NCI-H524 treated with DMSO at 0.1 percent for 48 hours (cell line): ENCODE measurements around the gene NRSN2.
"Not testable (repeated sequence)": the region's sequence is repeated elsewhere in the genome, so short reads cannot be mapped to it uniquely, and the experiment has no call there.

ENCODE experiments used
- DNase-seq: peaks from one replicate; lab custom pipeline; 2025; lab: John Stamatoyannopoulos, UW

The NRSN2 gene

GRCh38 chr20:325045-325888 lies 21.6 kb upstream of the NRSN2 start, which contains the start of gene SOX12:
Gene SOX12 (plus strand): TSS chr20:325552. CDS start chr20:325925, 373 bp downstream.
- DNase-seq = peak; percentile 81

GRCh38 chr20:325889-326644 lies 20.8 kb upstream of the NRSN2 start:
- peak; percentile 30 for DNase-seq

GRCh38 chr20:326645-327185 lies 20.2 kb upstream of the NRSN2 start:
- no peak for DNase-seq

GRCh38 chr20:327186-328026 lies 19.5 kb upstream of the NRSN2 start:
- peak; percentile 38 for DNase-seq

DNA sequence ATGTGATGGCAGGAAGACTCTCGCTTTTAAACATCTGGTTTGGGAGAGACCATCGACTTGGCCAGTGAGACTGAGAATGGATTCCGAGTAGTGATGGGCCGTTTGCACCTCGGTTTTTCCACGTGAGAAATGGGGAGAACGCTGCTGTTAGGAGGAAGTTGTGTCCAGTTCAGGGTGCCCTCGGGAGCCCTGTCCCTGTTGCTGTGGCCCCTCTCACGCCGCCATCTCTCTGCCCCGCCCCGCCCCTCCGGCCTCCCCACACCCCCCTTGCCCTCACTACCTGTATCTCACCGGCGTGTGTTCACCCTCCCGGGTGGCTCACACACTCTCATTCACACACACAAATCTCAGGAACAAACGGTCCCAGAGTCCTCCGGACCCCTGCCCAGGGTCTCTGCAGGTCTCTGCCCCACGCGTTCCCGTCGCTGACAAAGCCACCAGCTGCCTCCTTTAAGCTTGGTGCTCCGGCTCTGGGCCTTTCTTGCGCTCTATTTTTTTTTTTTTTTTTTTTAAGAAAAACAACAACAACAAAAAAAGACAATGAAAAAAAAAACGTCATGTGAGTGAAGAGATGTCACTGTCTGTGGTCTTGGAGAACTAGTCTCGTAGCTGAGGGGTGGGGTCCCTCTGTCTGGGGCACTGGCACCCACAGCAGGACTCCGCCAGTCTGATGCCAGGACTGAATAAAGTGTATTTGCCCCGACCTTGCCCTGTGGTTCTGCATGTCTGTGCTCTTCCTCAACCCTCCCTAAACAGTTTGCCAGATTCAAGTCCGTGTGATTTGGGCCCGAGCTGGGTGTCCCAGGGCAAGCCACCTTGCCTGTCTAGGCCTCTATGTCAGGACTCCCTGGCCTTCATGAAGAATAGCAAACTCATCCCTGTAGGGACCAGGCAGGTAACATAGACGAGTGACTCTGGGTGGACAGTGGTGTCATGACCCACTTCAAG lies 18.6 kb upstream of the NRSN2 start:
- DNase-seq = no peak

- DNase-seq = no peak
These were observed 17.8 kb upstream of the NRSN2 start for GRCh38 chr20:328975-329695.

- no peak for DNase-seq
These were observed 17.1 kb upstream of the NRSN2 start for GRCh38 chr20:329851-330232.

DNA sequence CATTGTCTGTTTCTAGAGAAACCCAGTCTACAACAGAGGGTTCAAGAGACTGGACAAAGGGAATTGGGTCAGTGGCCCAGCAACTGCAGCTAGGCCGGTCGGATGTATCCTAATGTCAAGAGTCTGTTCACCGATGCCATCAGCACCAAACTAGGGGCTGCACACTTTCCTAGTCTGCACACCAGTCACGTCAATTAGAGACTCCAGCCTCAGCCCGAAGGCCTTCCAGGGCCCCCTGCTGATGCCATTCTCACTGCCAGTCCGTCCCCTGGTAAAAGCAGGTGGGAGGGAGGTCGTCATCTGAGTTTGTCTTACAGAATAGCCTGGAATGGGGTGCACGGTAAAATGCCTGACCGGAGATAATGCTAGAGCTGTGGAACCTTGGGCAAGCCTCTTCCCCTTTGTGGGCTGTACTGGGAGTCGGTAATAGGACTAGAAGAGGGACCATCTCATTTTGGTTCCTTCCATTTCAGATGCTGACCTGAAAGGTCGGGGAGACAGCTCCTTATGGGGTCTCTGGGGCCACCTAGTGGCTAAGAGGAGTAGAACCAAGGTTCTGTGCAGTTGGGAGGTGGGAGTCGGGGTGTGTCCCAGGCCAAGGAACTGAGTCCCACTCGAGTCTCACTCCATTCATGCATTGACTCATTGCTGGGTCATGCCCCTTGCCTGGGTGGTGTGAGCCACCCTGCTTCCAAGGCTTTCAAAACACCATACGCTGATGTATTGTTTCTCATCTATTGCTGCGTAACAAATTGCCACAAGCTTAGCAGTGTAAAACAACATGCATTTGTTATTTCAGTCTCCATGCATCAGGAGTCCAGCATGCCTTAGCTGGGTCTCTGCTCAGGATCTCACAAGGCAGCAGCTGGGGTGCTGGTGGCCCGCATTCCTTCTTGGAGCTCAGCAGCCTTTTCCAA lies 16.4 kb upstream of the NRSN2 start:
- peak; percentile 23 for DNase-seq

DNA sequence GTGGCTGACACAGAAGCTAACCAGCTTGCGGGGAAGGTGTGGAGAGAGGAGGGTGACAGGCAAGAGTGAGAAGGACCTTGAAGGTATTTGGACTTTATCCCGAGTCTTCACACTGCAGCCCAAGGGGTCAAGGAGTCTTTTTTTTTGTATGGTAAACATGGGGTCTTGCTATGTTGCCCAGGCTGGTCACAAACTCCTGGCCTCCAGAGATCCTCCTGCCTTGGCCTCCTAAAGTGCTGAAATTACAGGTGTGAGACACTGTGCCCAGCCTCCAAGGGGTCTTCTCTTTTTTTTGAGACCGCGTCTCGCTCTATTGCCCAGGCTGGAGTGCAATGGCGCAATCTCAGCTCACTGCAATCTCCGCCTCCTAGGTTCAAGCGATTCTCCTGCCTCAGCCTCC lies 12.3 kb upstream of the NRSN2 start:
- DNase-seq = no peak

GRCh38 chr20:336040-336439 lies 10.9 kb upstream of the NRSN2 start:
- not testable (repeated sequence) for DNase-seq

DNA sequence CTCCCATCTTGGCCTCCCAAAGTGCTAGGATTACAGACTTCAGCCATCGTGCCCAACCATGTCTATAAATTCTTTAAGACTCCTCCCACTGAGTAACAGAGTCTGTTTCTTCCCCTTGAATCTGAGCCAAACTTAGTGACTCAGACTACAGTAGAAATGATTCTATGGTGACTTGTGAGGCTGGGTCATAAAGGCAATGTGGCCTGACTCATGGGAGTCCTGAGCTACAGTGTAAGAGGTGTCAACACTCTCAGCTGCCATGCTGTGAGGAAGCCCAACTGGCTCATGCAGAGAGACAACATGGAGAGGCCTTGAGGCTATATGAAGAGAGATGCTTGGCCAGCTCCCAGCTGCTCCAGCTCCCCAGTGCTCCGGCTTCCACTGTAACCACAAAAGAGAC lies 5.2 kb upstream of the NRSN2 start:
- no peak for DNase-seq

DNA sequence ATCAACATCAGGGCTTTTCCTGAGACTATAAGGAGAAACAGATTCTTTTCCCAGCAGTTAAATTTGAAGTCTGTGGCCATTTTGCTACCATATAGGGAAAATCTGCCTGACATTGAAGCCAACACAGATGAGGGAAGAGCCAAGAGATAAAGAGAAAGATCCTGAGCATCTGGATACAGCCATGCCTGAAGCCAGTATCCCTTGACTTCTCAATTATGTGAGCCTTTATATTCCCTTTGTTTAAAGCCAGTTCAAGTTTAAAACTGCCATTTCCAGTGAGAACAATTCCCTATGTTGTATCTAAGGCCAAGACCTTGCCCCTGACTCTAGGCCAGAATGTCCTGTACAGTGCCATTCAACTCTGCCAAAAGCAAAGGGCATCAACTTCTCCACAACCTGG lies 3.8 kb upstream of the NRSN2 start:
- DNase-seq = no peak

- DNase-seq = no peak
These were observed 775 bp upstream of the NRSN2 start for GRCh38 chr20:346033-346639.

DNA sequence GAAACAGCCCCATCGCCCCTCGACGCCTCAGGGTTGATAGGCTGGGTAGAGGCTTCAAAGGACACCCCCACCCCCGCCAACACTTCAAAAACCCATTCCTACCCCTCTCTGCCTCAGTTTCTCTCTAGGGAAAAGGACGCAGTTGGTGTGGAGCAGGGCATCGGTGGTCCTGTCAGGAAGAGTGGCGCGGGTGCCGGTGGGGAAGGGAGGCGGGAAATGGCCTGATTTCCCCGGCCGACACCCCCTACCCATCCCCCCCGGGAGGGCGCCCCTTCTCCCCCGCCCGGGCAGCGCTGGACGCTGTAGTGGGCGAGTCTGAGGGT lies 367 bp downstream of the NRSN2 start:
- no peak for DNase-seq

GRCh38 chr20:347640-348484 lies 951 bp downstream of the NRSN2 start:
- DNase-seq = peak; percentile 84

DNA sequence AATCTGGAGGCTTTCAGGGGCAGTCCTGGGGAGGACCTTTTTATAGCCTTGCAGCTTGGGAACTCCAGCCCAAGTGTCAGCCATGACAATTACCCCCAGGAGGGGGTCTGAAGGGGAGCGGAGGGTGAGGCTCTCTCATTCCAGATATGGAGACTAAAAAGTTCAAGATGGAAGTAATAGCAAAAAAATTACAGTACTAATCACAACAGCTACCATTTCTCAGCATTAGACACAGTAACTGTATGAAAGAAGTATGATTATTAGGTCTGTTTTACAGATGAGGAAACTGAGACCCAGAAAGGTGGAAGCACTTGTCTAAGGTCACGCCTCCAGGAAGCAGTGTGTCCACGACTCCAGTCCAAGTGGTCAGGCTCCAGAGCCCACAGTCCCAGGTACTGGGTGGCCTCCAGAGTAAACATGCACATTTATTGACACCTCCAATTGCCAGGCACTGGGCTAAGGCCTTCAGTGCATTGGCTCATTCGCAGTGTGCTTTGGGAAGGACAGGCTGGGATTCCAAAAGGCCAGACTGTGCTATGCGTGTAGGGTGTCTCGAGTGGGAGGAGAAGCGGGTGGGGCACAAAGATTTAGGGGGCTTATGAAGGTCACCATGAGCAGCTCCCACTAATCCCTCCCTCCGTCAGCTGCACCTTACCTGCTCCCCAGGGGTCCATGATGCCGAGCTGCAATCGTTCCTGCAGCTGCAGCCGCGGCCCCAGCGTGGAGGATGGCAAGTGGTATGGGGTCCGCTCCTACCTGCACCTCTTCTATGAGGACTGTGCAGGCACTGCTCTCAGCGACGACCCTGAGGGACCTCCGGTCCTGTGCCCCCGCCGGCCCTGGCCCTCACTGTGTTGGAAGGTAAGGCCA lies 2.3 kb downstream of the NRSN2 start:
- DNase-seq = no peak

DNA sequence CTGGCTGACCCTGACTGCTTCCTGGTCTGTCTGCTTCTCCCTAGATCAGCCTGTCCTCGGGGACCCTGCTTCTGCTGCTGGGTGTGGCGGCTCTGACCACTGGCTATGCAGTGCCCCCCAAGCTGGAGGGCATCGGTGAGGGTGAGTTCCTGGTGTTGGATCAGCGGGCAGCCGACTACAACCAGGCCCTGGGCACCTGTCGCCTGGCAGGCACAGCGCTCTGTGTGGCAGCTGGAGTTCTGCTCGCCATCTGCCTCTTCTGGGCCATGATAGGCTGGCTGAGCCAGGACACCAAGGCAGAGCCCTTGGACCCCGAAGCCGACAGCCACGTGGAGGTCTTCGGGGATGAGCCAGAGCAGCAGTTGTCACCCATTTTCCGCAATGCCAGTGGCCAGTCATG lies 6.3 kb downstream of the NRSN2 start:
- DNase-seq = no peak
